HEK293 (cell line): Measurements from ENCODE around the gene SPATA6L.

ENCODE experiments used
- CTCF ChIA-PET: fragments of 350-600 bp; formaldehyde crosslinking; extraction: SDS; loops from one replicate; lab custom pipeline; 2021; ENCODE audit warnings: antibody characterized with exemption; lab: Yijun Ruan, JAX
- POLR2A ChIA-PET: fragments of 300-600 bp; formaldehyde crosslinking; extraction: SDS; loops from one replicate; lab custom pipeline; 2020; ENCODE audit warnings: antibody characterized with exemption, inconsistent platforms; lab: Yijun Ruan, JAX
- H3K27ac ChIP-seq: fragments of 200-500 bp; sonication (Bioruptor generic); 2 replicates; pipeline ENCODE4 v1.5.1; 2014; ENCODE audit warnings: low read depth, low read length, control low read depth, inconsistent platforms; ENCODE audit errors: extremely low read depth
- H3K36me3 ChIP-seq, 2 experiments: fragments of 200-500 bp in 1 of 2; sonication (Bioruptor generic) in 1 of 2; 1 replicate in 1 of 2; 2 replicates in 1 of 2; pipeline ENCODE4 v1.5.1; 2014 to 2017; ENCODE audit warnings: inconsistent platforms in 2 of 2, low read length in 2 of 2; ENCODE audit not compliant: control insufficient read depth in 2 of 2, insufficient read depth in 1 of 2
- H3K4me1 ChIP-seq: fragments of 200-500 bp; sonication (Bioruptor generic); 2 replicates; pipeline ENCODE4 v1.5.1; 2014; ENCODE audit warnings: mild to moderate bottlenecking, low read length, inconsistent platforms; ENCODE audit not compliant: control insufficient read depth, insufficient read depth
- H3K4me3 ChIP-seq: 2 replicates; pipeline ENCODE4 v1.5.1; 2011; ENCODE audit warnings: low read depth, mild to moderate bottlenecking, control low read depth, low read length, moderate library complexity
- H3K9me3 ChIP-seq: fragments of 200-500 bp; sonication (Bioruptor generic); 2 replicates; pipeline ENCODE4 v1.5.1; 2014; ENCODE audit warnings: low read depth, low read length, inconsistent platforms; ENCODE audit not compliant: control insufficient read depth, insufficient read depth
- GFI1B ChIP-seq: fragments of 450-650 bp; formaldehyde crosslinking; IDR thresholded peaks from 2 replicates; pipeline ENCODE4 v1.5.1; 2016; ENCODE audit warnings: missing biosample characterization, missing genetic modification characterization
- GLI4 ChIP-seq: fragments of 450-650 bp; formaldehyde crosslinking; IDR thresholded peaks from 2 replicates; pipeline ENCODE4 v1.5.1; 2016; ENCODE audit warnings: missing biosample characterization, missing genetic modification characterization
- GLIS2 ChIP-seq: fragments of 450-650 bp; formaldehyde crosslinking; IDR thresholded peaks from 2 replicates; pipeline ENCODE4 v1.5.1; 2016; ENCODE audit warnings: missing biosample characterization, missing genetic modification characterization
- SP3 ChIP-seq: fragments of 450-650 bp; formaldehyde crosslinking; IDR thresholded peaks from 2 replicates; pipeline ENCODE4 v1.5.1; 2016; ENCODE audit warnings: missing biosample characterization, missing genetic modification characterization
- WT1 ChIP-seq: fragments of 450-650 bp; formaldehyde crosslinking; IDR thresholded peaks from 2 replicates; pipeline ENCODE4 v1.5.1; 2016; ENCODE audit warnings: missing biosample characterization, missing genetic modification characterization
- ZFP37 ChIP-seq: fragments of 450-650 bp; formaldehyde crosslinking; IDR thresholded peaks from 2 replicates; pipeline ENCODE4 v1.5.1; 2016; ENCODE audit warnings: missing biosample characterization, missing genetic modification characterization
- ZNF132 ChIP-seq: fragments of 450-650 bp; formaldehyde crosslinking; IDR thresholded peaks from 2 replicates; pipeline ENCODE4 v1.5.1; 2017; ENCODE audit warnings: missing biosample characterization, missing genetic modification characterization, borderline replicate concordance
- ZNF138 ChIP-seq: fragments of 450-650 bp; formaldehyde crosslinking; IDR thresholded peaks from 2 replicates; pipeline ENCODE4 v1.5.1; 2016; ENCODE audit warnings: missing biosample characterization, missing genetic modification characterization, borderline replicate concordance
- ZNF202 ChIP-seq: fragments of 450-650 bp; formaldehyde crosslinking; IDR thresholded peaks from 2 replicates; pipeline ENCODE4 v1.5.1; 2016; ENCODE audit warnings: missing biosample characterization, missing genetic modification characterization, borderline replicate concordance
- ZNF837 ChIP-seq: fragments of 450-650 bp; formaldehyde crosslinking; IDR thresholded peaks from 2 replicates; pipeline ENCODE4 v1.5.1; 2016; ENCODE audit warnings: missing biosample characterization, missing genetic modification characterization
- TF ChIP-seq, protein P1 (sequence below): fragments of 450-650 bp; formaldehyde crosslinking; IDR thresholded peaks from 2 replicates; pipeline ENCODE4 v1.5.1; 2016; ENCODE audit warnings: missing biosample characterization, missing genetic modification characterization
- TF ChIP-seq, protein P2 (sequence below): fragments of 450-650 bp; formaldehyde crosslinking; IDR thresholded peaks from 2 replicates; pipeline ENCODE4; 2016; ENCODE audit warnings: missing biosample characterization, missing genetic modification characterization
- TF ChIP-seq, protein P3 (sequence below): fragments of 450-650 bp; formaldehyde crosslinking; IDR thresholded peaks from 2 replicates; pipeline ENCODE4 v1.5.1; 2016; ENCODE audit warnings: missing biosample characterization, missing genetic modification characterization
- TF ChIP-seq, protein P4 (sequence below): fragments of 450-650 bp; formaldehyde crosslinking; IDR thresholded peaks from 2 replicates; pipeline ENCODE4 v1.5.1; 2017; ENCODE audit warnings: missing biosample characterization, missing genetic modification characterization
- TF ChIP-seq, protein P5 (sequence below): fragments of 450-650 bp; IDR thresholded peaks from 2 replicates; pipeline ENCODE4 v1.5.1; 2018; ENCODE audit warnings: missing biosample characterization, missing genetic modification characterization
- TF ChIP-seq, protein P6 (sequence below): fragments of 450-650 bp; formaldehyde crosslinking; IDR thresholded peaks from 2 replicates; pipeline ENCODE4 v1.5.1; 2016; ENCODE audit warnings: missing biosample characterization, missing genetic modification characterization, borderline replicate concordance
- TF ChIP-seq, protein P7 (sequence below): sonication (generic); formaldehyde crosslinking; IDR thresholded peaks from 2 replicates; pipeline ENCODE4 v1.8.1; 2022; ENCODE audit warnings: mild to moderate bottlenecking, moderate library complexity, missing genetic modification reagents

SPATA6L gene

DNA sequence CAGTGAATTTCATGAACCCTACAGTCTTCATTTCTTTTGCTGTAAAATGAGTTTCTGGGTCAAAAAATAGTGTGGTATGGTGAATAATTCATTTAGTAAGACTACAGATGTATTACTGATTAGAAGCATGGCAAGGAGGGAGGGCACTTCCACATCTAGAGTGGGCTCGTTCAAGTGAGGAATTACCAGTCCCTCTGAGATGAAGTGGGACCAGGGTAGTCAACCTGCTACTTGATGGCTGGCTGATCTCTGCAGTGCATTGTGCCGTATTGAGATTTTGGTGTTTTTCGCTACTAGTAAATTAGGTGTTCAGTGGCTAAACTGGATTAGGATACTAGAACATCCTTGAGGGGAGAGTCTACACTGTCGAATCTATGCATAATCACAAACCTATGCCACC is 23.9 kb upstream of the SPATA6L start:
- no peak overlapping the region for H3K4me3 ChIP-seq
- no peaks in the 10 kb centered on the region; the same call in 1 of the 2 replicates for H3K4me1 ChIP-seq
- POLR2A ChIA-PET, result no interaction called here
- H3K27ac ChIP-seq, result no peak overlapping the region
- CTCF ChIA-PET, result no interaction called here
- peaks cover 10 to 35% of the 10 kb centered on the region in 2 experiments for H3K36me3 ChIP-seq
- no peak for TF ChIP-seq GLI4 (tag by site-specific recombination)
- TF ChIP-seq ZFP37, result no peak
- TF ChIP-seq, protein P1, sequence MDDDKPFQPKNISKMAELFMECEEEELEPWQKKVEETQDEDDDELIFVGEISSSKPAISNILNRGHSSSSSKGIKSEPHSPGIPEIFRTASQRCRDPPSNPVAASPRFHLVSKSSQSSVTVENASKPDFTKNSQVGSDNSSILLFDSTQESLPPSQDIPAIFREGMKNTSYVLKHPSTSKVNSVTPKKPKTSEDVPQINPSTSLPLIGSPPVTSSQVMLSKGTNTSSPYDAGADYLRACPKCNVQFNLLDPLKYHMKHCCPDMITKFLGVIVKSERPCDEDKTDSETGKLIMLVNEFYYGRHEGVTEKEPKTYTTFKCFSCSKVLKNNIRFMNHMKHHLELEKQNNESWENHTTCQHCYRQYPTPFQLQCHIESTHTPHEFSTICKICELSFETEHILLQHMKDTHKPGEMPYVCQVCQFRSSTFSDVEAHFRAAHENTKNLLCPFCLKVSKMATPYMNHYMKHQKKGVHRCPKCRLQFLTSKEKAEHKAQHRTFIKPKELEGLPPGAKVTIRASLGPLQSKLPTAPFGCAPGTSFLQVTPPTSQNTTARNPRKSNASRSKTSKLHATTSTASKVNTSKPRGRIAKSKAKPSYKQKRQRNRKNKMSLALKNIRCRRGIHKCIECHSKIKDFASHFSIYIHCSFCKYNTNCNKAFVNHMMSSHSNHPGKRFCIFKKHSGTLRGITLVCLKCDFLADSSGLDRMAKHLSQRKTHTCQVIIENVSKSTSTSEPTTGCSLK (tag by site-specific recombination), result no peak
- TF ChIP-seq, protein P2, sequence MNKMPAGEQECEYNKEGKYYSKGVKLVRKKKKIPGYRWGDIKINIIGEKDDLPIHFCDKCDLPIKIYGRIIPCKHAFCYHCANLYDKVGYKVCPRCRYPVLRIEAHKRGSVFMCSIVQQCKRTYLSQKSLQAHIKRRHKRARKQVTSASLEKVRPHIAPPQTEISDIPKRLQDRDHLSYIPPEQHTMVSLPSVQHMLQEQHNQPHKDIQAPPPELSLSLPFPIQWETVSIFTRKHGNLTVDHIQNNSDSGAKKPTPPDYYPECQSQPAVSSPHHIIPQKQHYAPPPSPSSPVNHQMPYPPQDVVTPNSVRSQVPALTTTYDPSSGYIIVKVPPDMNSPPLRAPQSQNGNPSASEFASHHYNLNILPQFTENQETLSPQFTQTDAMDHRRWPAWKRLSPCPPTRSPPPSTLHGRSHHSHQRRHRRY (tag by site-specific recombination), result no peak
- TF ChIP-seq, protein P3, sequence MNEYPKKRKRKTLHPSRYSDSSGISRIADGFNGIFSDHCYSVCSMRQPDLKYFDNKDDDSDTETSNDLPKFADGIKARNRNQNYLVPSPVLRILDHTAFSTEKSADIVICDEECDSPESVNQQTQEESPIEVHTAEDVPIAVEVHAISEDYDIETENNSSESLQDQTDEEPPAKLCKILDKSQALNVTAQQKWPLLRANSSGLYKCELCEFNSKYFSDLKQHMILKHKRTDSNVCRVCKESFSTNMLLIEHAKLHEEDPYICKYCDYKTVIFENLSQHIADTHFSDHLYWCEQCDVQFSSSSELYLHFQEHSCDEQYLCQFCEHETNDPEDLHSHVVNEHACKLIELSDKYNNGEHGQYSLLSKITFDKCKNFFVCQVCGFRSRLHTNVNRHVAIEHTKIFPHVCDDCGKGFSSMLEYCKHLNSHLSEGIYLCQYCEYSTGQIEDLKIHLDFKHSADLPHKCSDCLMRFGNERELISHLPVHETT (tag by site-specific recombination), result no peak
- no peak for TF ChIP-seq WT1 (tag by site-specific recombination)
- TF ChIP-seq GLIS2 (tag by site-specific recombination), result no peak
- TF ChIP-seq, protein P4, sequence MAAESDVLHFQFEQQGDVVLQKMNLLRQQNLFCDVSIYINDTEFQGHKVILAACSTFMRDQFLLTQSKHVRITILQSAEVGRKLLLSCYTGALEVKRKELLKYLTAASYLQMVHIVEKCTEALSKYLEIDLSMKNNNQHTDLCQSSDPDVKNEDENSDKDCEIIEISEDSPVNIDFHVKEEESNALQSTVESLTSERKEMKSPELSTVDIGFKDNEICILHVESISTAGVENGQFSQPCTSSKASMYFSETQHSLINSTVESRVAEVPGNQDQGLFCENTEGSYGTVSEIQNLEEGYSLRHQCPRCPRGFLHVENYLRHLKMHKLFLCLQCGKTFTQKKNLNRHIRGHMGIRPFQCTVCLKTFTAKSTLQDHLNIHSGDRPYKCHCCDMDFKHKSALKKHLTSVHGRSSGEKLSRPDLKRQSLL (tag by site-specific recombination), result no peak
- no peak for TF ChIP-seq ZNF138
- TF ChIP-seq SP3 (tag by site-specific recombination), result no peak
- TF ChIP-seq, protein P5, sequence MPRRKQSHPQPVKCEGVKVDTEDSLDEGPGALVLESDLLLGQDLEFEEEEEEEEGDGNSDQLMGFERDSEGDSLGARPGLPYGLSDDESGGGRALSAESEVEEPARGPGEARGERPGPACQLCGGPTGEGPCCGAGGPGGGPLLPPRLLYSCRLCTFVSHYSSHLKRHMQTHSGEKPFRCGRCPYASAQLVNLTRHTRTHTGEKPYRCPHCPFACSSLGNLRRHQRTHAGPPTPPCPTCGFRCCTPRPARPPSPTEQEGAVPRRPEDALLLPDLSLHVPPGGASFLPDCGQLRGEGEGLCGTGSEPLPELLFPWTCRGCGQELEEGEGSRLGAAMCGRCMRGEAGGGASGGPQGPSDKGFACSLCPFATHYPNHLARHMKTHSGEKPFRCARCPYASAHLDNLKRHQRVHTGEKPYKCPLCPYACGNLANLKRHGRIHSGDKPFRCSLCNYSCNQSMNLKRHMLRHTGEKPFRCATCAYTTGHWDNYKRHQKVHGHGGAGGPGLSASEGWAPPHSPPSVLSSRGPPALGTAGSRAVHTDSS (tag by site-specific recombination), result no peak
- no peak for TF ChIP-seq ZNF202
- TF ChIP-seq, protein P6, sequence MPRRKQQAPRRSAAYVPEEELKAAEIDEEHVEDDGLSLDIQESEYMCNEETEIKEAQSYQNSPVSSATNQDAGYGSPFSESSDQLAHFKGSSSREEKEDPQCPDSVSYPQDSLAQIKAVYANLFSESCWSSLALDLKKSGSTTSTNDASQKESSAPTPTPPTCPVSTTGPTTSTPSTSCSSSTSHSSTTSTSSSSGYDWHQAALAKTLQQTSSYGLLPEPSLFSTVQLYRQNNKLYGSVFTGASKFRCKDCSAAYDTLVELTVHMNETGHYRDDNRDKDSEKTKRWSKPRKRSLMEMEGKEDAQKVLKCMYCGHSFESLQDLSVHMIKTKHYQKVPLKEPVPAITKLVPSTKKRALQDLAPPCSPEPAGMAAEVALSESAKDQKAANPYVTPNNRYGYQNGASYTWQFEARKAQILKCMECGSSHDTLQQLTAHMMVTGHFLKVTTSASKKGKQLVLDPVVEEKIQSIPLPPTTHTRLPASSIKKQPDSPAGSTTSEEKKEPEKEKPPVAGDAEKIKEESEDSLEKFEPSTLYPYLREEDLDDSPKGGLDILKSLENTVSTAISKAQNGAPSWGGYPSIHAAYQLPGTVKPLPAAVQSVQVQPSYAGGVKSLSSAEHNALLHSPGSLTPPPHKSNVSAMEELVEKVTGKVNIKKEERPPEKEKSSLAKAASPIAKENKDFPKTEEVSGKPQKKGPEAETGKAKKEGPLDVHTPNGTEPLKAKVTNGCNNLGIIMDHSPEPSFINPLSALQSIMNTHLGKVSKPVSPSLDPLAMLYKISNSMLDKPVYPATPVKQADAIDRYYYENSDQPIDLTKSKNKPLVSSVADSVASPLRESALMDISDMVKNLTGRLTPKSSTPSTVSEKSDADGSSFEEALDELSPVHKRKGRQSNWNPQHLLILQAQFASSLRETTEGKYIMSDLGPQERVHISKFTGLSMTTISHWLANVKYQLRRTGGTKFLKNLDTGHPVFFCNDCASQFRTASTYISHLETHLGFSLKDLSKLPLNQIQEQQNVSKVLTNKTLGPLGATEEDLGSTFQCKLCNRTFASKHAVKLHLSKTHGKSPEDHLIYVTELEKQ (tag by site-specific recombination), result no peak
- TF ChIP-seq GFI1B (tag by site-specific recombination), result no peak
- TF ChIP-seq ZNF132 (tag by site-specific recombination), result no peak
- TF ChIP-seq ZNF837 (tag by site-specific recombination), result no peak
- TF ChIP-seq, protein P7, sequence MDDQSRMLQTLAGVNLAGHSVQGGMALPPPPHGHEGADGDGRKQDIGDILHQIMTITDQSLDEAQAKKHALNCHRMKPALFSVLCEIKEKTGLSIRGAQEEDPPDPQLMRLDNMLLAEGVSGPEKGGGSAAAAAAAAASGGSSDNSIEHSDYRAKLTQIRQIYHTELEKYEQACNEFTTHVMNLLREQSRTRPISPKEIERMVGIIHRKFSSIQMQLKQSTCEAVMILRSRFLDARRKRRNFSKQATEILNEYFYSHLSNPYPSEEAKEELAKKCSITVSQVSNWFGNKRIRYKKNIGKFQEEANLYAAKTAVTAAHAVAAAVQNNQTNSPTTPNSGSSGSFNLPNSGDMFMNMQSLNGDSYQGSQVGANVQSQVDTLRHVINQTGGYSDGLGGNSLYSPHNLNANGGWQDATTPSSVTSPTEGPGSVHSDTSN, result no peak
- no peaks in the 10 kb centered on the region for H3K9me3 ChIP-seq
